Erythroblast (primary cell): ENCODE measurements around the gene H19.

Experiments used
- DNase-seq, 2 experiments: peaks; one replicate each; lab custom pipeline; 2025; lab: John Stamatoyannopoulos, UW
- GATA1 ChIP-seq: IDR thresholded peaks from 2 replicates; pipeline ENCODE4 v1.6.1; 2011; ENCODE audit warnings: low read depth, mild to moderate bottlenecking, control low read depth, low read length, moderate library complexity
- POLR2A ChIP-seq: IDR thresholded peaks from 2 replicates; pipeline ENCODE4 v1.6.1; 2011; ENCODE audit warnings: mild to moderate bottlenecking, low read length

H19 gene

DNA sequence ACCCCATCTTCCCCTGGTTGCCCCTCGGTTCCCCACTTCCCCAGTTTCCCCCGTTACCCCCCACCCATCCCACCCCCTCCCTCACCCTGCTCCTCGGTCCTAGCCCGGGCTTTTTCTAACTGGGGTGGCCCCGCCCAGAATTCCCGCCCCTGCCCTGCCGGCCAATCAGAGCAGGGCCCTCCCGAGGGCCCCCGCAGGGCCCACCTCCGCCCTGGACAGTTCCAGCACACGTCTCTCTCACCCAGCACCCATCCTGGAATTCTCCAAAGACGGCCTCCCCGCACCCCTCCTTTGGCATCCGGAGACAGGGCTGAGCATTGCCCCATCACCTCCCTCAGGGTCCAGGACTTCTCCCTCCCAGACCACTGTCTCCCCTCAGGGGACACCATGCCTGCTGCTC is at the start of gene H19:
TSS of gene H19 (minus strand) at position 88 of the 400 bp plus-strand sequence.
- TF ChIP-seq GATA1 = no peak
- no peak for DNase-seq

DNA sequence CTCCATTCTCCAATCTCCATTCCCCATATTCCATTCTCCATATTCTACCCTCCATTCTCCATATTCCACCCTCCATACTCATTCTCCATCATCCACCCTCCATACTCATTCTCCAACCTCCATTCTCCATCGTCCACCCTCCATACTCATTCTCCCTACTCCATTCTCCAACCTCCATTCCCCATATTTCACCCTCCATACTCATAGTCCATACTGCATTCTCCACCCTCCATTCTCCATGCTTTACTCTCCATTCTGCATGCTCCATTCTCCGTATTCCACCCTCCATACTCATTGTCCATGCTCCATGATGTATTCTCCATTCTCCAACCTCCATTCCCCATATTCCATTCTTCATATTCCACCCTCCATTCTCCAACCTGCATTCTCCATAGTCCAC is 44.3 kb upstream of the H19 start:
- TF ChIP-seq GATA1 = no peak
- TF ChIP-seq POLR2A = no peak
- no peak for DNase-seq

DNA sequence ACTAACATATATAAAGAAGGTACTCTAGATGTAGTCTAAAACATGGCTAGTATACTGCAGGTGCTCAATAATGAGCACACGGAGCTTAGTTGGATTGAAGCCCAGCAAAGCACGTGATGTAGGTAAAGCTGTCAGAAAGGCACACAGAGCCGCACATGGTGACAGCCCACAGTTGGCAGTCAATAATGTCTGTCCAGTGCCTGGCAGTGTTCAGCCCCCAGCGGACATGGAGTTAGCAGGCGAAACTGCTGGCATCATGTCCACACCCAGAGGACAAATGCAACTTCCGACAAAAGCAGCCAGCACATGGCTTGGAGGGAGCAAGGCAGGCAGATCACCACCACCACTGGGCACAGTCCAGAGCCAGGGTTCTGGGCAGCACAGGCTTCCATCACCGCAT is 43.5 kb upstream of the H19 start:
- DNase-seq = no peak
- TF ChIP-seq POLR2A (no peak), GATA1 (no peak)

DNA sequence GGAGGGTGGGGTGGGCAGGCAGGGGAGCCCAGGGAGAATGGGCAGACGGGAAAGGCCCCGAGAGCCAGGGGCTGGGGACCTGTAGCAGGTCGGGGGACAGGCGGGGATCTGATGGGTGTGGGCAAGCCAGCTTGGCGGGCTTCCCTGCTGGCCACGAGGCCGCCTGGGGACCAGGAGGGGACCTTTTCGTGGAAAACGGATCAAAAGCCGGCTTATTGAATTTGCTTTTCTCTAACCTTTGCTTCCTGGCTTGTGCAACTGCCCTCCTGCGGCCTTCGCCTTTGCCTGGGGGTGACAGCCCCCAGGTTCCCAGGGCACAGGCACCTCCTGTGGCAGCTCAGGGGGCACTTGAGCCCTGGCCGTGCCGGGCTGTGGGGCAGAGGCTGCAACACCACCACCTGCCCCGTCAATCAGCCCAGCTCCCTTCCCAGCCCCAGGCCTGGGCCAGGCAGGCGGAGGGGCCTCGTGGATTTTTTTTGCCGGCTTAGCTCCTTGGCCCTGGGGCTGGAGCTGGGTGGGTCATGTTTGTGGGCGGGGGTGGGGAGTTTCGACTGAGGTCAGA is 41.6 kb upstream of the H19 start:
- TF ChIP-seq GATA1 (no peak), POLR2A (no peak)
- no peak for DNase-seq

DNA sequence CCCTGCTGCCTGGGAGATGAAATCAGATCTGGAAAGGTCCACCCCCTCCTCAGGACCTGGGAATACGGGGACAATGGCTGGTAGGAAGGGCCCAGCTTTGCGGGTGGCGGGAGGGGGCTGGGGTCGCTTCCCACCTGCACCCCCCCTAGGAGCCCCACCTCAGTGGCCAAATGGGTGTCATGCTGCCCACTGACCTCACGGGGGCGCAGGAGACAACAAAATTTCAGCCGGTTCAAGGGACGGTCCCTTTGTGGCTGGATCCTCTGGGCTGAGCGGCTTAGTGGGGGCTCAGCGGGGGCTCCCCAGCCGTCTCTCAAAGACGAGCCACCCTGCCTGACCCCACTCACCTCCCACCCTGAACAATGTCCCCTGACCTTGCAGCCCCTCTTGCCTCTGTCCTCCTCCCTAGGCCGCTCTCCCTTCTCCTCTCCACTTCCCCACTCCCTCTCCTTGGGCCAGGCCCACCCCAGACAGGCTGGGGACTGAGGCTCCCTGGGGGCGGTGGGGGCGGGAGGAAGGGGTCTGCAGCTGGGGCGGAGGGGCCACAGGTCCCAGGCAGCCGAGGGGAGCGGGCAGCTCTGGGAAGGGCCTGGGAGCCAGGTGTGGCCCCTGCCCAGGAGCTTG is 39.3 kb upstream of the H19 start:
- no peak for DNase-seq
- TF ChIP-seq GATA1 (no peak), POLR2A (no peak)

DNA sequence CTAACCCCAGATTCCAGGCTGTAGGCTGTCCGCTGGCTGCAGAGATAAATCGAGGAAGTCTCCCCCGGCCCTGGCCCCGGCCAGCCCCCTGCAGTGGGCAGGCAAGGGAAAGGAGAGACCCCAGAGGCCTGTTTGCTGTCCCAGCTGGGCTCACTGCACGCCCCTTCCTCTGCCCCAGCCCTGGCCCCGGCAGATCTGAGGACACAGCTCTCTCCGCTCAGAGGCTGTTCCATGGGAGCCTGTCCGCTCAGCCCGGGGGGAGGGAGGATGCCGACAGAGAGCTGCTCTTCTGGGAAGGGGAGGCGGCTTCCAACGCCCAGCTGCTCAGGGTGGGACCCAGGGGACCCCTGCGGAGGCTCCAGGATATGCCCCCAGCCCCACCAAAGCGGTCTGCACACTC is 37.7 kb upstream of the H19 start:
- TF ChIP-seq GATA1 (no peak), POLR2A (no peak)
- DNase-seq = no peak

DNA sequence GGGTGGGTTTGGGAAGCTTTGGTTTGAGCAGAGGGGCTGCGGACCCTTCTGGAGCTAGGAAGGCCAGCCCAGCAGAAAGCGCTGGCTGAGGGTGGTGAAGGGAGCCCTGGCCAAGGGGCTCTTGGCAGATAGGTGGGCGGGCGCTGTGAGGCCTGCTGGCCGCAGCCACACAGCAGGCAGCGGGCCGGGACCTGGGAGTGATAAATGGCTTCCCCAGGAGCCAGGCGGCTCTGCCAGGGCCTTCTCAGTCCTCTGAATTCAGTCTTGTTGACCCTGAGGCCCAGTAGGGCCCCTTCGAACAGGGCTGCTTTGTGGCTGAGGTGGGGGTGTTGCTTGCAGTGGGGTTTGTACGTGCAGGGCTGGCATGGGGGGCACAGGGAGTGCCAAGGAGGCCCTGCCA is 33.4 kb upstream of the H19 start:
- no peak for TF ChIP-seq POLR2A
- TF ChIP-seq GATA1 = no peak
- no peak for DNase-seq

DNA sequence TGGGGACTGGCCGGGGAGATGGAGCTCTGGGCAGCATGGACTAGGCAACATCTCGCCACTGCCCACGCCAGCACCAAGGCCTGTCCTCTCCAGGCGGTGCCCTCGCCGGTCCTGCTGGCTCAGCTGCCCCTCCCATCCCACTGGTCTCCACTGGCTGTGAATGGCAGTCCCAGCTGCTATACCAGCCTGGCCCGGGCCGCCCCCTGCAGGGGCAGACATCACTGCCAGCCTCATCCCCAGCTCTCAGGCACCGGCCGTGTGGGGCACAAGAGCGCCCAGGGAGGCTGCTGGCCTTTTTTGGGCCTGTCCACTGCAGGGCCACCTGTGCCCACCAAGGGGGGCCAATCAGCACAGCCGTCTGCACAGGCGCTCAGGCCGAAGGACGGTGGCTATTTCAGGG is 30.1 kb upstream of the H19 start:
- DNase-seq = no peak
- no peak for TF ChIP-seq POLR2A
- no peak for TF ChIP-seq GATA1

DNA sequence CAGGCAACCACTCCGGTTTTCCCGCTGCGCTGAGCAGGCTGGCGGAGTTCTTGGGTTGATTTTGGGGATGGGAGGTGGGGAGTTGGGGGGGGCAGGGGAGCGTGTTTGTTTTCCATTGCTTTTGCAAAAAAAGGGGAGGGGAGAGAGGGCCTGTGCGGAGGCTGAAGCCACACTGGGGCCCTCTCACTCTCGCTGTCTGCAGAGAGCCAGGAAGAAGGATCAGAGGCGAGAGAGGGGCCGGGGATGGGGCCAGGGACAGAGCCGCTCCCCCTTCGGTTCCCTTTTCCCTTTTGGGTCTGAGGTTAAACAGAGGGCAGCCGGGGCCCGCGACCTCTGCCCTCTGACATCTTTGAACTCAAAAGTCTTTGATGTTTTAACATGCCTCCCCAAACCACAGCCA is 17.4 kb upstream of the H19 start:
- TF ChIP-seq POLR2A (no peak), GATA1 (no peak)
- DNase-seq = no peak

DNA sequence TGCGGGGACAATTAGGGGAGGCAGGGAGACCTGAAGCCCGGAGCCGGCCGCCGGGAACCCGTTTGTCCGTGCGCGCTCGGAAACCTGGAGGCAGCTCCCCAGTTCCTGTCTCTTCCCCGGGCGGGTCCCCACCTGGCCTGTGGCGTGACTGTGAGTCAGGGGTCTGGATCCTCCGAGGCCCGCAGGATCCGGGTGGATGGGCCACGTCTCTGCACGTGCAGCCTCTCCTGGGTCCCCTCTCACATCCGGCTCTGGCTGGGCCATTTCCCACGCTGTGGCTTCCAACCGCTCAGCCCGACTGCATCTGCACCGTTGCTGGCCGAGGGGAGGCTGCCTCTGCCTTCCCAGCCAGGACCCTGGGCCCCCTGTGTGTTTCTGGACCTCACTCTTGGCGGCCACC is 14.8 kb upstream of the H19 start:
- DNase-seq = no peak
- TF ChIP-seq POLR2A = no peak
- no peak for TF ChIP-seq GATA1

DNA sequence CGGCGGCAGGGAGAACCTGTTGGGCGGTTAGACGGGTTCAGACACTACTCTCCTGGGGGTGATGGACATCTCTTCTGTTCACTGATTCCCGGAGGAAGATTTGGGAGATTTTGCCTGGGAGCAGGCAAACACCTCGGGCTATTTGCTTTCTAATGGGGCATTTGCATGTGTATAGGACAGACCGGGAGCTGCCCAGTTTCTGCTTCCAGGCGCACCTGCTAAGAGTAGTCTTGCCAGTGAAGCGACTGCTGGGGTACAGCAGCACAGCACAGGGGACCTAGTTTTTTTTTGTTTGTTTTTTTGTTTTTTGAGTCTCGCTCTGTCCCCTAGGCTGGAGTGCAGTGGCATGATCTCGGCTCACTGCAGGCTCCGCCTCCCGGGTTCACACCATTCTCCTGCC is 6.8 kb upstream of the H19 start:
- DNase-seq = no peak
- no peak for TF ChIP-seq POLR2A
- TF ChIP-seq GATA1 = no peak

DNA sequence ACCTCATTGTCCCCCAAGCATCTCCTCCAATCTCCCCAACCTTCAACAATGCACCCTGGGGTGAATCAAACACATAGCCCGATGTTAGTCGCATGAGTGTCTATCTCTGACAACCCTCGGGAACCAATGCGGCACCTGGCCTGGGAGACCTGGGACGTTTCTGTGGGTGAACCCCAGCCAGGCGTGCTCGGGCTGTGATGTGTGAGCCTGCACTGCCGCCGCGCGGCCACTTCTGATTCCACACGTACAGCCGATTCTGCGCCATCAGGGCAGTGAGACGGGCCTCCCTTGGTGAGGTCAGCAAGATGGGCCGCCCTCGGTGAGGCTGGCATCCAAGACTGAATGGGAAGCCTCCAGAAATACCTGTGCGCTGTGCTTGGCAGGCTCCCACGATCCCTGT is 5.2 kb upstream of the H19 start:
- no peak for DNase-seq
- TF ChIP-seq POLR2A = no peak
- no peak for TF ChIP-seq GATA1

DNA sequence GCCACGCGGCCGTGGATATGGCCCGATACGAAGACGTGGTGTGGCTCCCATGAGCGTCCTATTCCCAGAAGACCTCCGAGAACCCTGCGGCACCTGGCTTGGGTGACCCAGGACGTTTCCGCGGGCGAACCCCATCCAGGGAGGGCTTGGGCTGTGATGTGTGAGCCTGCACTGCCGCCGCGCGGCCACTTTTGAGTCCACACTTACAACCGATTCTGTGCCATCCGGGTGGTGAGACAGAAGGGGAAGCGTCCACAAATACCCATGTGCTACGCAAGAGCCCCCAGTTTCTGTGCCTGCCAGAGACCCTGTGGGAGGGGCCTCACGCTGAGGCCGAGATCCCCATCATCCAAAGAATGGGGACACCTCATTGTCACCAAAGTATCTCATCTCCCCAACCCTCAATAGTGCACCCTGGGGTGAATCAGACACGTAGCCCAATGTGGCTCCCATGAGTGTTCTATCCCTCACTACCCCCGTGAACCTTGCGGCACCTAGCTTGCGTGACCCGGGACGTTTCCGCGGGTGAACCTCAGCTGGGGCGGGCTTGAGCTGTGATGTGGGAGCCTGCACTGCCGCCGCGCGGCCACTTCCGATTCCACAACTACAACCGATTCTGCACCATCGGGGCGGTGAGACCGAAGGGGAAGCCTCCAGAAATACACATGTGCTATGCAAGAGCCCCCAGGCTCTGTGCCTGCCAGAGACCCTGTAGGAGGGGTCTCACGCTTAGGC is 4.6 kb upstream of the H19 start:
- no peak for DNase-seq
- TF ChIP-seq GATA1 = no peak
- no peak for TF ChIP-seq POLR2A

DNA sequence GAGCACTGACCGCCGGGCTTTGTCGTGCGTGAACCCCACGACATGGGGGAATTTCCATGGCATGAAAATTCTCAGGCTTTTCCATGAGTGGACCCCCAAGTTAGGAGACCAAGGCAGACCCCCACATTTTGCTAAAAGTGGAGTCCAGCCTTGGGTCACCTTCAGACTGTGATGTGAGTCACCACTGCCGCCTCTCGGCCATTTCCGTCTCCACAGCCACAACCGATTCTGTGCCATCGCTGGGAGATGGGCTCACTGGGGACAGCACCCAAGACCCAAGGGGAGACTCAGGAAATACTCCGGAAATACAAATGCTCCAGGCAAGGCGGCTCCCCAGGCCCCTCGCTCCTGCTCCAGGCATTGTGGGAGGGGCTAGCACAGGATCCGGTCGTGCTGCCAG is 1.2 kb upstream of the H19 start:
- no peak for TF ChIP-seq GATA1
- DNase-seq = no peak

DNA sequence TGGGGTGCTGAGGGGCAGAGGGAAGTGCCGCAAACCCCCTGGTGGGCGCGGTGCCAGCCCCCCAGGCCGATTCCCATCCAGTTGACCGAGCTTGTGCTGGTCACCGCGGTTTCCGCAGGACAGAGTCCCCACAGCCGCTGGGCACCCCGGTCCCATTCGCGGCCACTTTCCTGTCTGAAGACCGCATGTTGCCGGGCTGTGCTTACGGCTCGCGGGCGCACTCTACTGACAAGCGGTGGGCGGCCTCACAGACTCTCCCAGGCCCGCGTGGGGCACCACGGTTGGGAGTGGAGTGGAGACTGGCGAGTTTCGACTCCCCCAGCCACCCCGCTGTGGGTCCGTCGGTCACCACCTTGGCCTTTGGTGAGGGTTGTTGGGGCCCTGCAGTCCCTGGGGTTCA is 648 bp upstream of the H19 start:
- TF ChIP-seq GATA1 = no peak
- no peak for TF ChIP-seq POLR2A
- DNase-seq = no peak

DNA sequence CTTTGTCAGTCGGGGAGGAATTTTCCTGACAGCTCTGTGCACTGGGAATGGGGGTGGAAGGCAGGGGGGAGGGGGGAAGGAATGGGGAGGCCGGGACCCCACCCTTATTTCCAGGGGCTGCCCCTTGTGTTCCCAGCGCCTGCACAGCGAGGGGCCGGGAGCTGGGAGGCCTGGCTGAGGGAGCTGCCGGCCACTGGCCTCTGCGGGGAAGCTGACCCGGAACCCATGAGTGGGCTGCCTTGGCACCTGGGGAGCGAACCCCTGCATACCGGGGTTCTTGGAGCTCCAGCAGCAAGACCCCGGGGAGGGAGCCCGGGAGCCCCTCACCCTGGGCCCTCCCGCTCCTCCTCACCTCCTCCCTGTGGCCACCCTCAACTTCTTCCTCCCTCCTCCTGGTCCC is 3.5 kb downstream of the H19 start:
- TF ChIP-seq GATA1 (no peak), POLR2A (no peak)
- DNase-seq = no peak
